Loucy (cell line): ENCODE results near the gene FAM222B.
A peak's percentile ranks its signal among the peaks of the same experiment; 100 is the strongest.

ENCODE experiments used
- H2AFZ ChIP-seq: fragments of 200-600 bp; sonication (generic); 2 replicates; pipeline ENCODE4 v1.6.0; 2016; ENCODE audit warnings: antibody characterized with exemption, mild to moderate bottlenecking, low read length, moderate library complexity
- H3F3A ChIP-seq: fragments of 200-600 bp; 2 replicates; pipeline ENCODE4 v1.6.0; 2016; ENCODE audit warnings: antibody characterized with exemption, low read depth, mild to moderate bottlenecking
- H3K27me3 ChIP-seq: fragments of 200-600 bp; sonication (generic); 2 replicates; pipeline ENCODE4 v1.6.1; 2014; ENCODE audit warnings: low read length, mild to moderate bottlenecking; ENCODE audit not compliant: insufficient read depth, poor library complexity, severe bottlenecking
- H3K36me3 ChIP-seq: fragments of 200-600 bp; sonication (generic); 2 replicates; pipeline ENCODE4 v1.6.1; 2016; ENCODE audit warnings: low read length; ENCODE audit not compliant: insufficient read depth
- H3K4me1 ChIP-seq: fragments of 200-600 bp; sonication (generic); 2 replicates; pipeline ENCODE4 v1.5.1; 2014; ENCODE audit warnings: low read length, mild to moderate bottlenecking; ENCODE audit not compliant: insufficient read depth, poor library complexity, severe bottlenecking
- H3K4me2 ChIP-seq: fragments of 200-600 bp; sonication (generic); 2 replicates; pipeline ENCODE4 v1.6.0; 2014; ENCODE audit warnings: antibody characterized with exemption, low read length, low read depth, mild to moderate bottlenecking; ENCODE audit not compliant: poor library complexity, severe bottlenecking
- H3K4me3 ChIP-seq: fragments of 200-600 bp; sonication (generic); 2 replicates; pipeline ENCODE4 v1.5.1; 2014; ENCODE audit warnings: low read length, mild to moderate bottlenecking, mixed read lengths; ENCODE audit not compliant: poor library complexity, severe bottlenecking
- H3K79me2 ChIP-seq: fragments of 200-600 bp; sonication (generic); 2 replicates; pipeline ENCODE4 v1.6.1; 2014; ENCODE audit warnings: low read length; ENCODE audit not compliant: insufficient read depth
- H3K9ac ChIP-seq: fragments of 200-600 bp; sonication (generic); 2 replicates; pipeline ENCODE4 v1.6.0; 2014; ENCODE audit warnings: mild to moderate bottlenecking, low read depth, low read length, moderate library complexity; ENCODE audit not compliant: poor library complexity, severe bottlenecking
- H3K9me2 ChIP-seq: fragments of 200-600 bp; sonication (generic); replicated peaks from 2 replicates; pipeline ENCODE4 v1.6.1; 2016; ENCODE audit warnings: low read depth, low read length, mixed read lengths
- H3K9me3 ChIP-seq: fragments of 200-600 bp; sonication (generic); 2 replicates; pipeline ENCODE4 v1.6.1; 2014; ENCODE audit warnings: mild to moderate bottlenecking, antibody characterized with exemption, low read length, low read depth; ENCODE audit not compliant: insufficient read depth
- H4K20me1 ChIP-seq: fragments of 200-600 bp; sonication (generic); 2 replicates; pipeline ENCODE4 v1.6.0; 2014; ENCODE audit warnings: antibody characterized with exemption, low read length, mild to moderate bottlenecking; ENCODE audit not compliant: insufficient read depth, poor library complexity, severe bottlenecking
- EZH2phosphoT487 ChIP-seq: fragments of 200-600 bp; IDR thresholded peaks from 2 replicates; pipeline ENCODE4 v1.6.1; 2018; ENCODE audit warnings: antibody characterized with exemption, mild to moderate bottlenecking, moderate library complexity, borderline replicate concordance
- TF ChIP-seq, protein P1 (sequence below): fragments of 200-600 bp; sonication (generic); conservative IDR thresholded peaks from 2 replicates; pipeline ENCODE4 v1.5.1; 2014; ENCODE audit warnings: mild to moderate bottlenecking, antibody characterized with exemption, low read length

The FAM222B gene

DNA sequence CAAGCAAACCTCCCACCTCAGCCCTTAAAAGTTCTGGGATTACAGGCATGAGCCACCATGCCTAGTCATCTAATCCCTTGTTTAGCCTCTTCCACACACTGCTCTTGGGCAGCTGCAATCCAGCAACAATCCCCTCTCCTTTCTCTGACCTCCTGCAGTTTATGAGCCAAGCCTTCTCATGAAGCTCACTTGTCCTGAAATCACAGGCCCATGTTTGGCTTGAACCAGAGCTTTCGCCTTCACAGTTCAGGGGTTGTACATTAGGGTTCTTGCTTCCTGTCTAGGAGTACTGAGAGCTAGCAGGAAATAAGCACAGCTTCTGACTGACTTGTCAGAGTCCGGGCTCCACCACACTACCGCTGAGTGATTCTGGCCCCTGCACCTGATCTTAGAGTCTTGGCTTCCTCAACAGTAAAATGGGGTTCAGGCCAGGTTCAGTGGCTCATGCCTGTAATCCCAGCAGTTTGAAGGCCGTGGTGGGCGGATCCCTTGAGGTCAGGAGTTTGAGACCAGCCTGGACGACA, 28.5 kb upstream of the FAM222B start:
- H3K4me2 ChIP-seq, result peak overlapping the region; percentile 3

DNA sequence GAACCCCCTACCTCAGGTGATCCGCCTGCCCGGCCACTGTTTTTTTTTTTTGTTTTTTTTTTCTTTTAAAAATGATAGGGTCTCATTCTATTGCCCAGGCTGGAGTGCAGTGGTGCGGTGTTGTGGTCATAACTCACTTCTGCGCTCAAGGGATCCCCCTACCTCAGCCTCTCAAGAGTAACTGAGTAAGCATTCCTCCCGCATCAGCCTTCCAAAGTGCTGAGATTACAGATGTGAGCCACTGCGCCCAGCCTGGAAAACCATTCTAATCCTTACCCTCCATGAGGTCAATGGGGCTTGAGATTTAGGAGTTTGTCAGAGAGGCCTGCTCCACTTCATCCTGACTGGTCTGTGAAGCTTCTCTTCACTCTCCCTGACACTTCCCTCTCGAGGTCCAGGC, 24.7 kb upstream of the FAM222B start:
- Histone ChIP-seq H3K27me3 (no peaks in the 10 kb centered on the region), H3K36me3 (no peaks in the 10 kb centered on the region), H3K9ac (no peak overlapping the region), H3K9me2 (no peaks in the 10 kb centered on the region), H3F3A (no peaks in the 10 kb centered on the region), H4K20me1 (no peaks in the 10 kb centered on the region), H3K4me2 (no peak overlapping the region), H2AFZ (0 out of 2 replicates have a peak overlapping the region, but pooled peaks have one; percentile 23), H3K4me3 (no peak overlapping the region), H3K79me2 (no peaks in the 10 kb centered on the region), H3K4me1 (peaks cover 3% of the 10 kb centered on the region), H3K9me3 (no peaks in the 10 kb centered on the region)
- TF ChIP-seq EZH2phosphoT487, result no peak
- TF ChIP-seq, protein P1, sequence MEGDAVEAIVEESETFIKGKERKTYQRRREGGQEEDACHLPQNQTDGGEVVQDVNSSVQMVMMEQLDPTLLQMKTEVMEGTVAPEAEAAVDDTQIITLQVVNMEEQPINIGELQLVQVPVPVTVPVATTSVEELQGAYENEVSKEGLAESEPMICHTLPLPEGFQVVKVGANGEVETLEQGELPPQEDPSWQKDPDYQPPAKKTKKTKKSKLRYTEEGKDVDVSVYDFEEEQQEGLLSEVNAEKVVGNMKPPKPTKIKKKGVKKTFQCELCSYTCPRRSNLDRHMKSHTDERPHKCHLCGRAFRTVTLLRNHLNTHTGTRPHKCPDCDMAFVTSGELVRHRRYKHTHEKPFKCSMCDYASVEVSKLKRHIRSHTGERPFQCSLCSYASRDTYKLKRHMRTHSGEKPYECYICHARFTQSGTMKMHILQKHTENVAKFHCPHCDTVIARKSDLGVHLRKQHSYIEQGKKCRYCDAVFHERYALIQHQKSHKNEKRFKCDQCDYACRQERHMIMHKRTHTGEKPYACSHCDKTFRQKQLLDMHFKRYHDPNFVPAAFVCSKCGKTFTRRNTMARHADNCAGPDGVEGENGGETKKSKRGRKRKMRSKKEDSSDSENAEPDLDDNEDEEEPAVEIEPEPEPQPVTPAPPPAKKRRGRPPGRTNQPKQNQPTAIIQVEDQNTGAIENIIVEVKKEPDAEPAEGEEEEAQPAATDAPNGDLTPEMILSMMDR, result no peak

More for the DNA sequence above, 28.5 kb upstream of the FAM222B start:
- Histone ChIP-seq H3K36me3 (no peaks in the 10 kb centered on the region), H2AFZ (peak overlapping the region; percentile 81), H3F3A (no peaks in the 10 kb centered on the region), H4K20me1 (no peaks in the 10 kb centered on the region), H3K4me1 (peaks cover 3% of the 10 kb centered on the region), H3K9me2 (no peaks in the 10 kb centered on the region), H3K9ac (no peak overlapping the region), H3K79me2 (no peaks in the 10 kb centered on the region), H3K4me3 (no peak overlapping the region), H3K9me3 (no peaks in the 10 kb centered on the region), H3K27me3 (no peaks in the 10 kb centered on the region)
- no peak for TF ChIP-seq EZH2phosphoT487
- TF ChIP-seq, protein P1, result no peak

DNA sequence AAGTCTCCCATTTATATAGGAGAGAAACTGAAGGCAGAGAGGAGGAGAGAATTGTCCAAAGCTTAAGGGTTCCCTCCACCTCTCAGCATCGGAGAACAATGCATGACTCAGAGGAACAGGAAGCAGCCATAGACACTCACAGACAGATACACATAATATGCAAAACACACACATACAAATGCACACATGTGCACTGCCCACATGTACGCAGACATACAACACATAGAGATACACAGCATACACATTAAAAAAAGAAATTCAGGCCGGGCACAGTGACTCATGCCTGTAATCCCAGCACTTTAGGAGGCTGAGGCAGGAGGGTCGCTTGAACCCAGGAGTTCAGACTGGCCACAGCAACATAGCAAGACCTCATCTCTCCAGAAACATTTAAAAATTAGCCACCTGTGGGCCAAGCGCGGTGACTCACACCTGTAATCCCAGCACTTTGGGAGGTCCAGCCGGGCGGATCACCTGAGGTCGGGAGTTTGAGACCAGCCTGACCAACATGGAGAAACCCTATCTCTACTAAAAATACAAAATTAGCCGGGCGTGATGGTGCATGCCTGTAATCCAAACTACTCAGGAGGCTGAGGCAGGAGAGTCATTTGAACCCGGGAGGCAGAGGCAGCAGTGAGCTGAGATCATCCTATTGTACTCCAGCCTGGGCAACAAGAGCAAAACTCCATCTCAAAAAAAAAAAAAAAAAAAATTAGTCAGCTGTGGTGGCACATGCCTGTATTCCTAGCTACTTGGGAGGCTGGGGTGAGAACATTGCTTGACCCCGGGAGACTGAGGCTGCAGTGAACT, 23.6 kb upstream of the FAM222B start:
- Histone ChIP-seq H3K4me2 (no peak overlapping the region), H3K4me1 (peaks cover 3% of the 10 kb centered on the region), H4K20me1 (no peaks in the 10 kb centered on the region), H3F3A (no peaks in the 10 kb centered on the region), H3K36me3 (no peaks in the 10 kb centered on the region), H3K79me2 (no peaks in the 10 kb centered on the region), H3K9ac (no peak overlapping the region), H3K27me3 (no peaks in the 10 kb centered on the region), H3K9me3 (no peaks in the 10 kb centered on the region), H2AFZ (peak overlapping the region; percentile 60; the same call in 1 of the 2 replicates), H3K4me3 (no peak overlapping the region), H3K9me2 (no peaks in the 10 kb centered on the region)
- TF ChIP-seq EZH2phosphoT487, result no peak
- TF ChIP-seq, protein P1, result no peak
